K562 (cell line): ENCODE measurements around the gene DAD1. TPM values are rescaled to one million over a fixed set of nuclear protein-coding genes. Genes with fewer than 3 reads are reported as not detected.

ENCODE experiments used
- BRD4 ChIP-seq: fragments of 200-600 bp; sonication (generic); IDR thresholded peaks from 2 replicates; pipeline ENCODE4 v1.6.1; 2017; ENCODE audit warnings: inconsistent platforms
- CCAR2 ChIP-seq: fragments of 200-400 bp; formaldehyde crosslinking; IDR thresholded peaks from 2 replicates; pipeline ENCODE4 v1.6.1; 2017; ENCODE audit warnings: mild to moderate bottlenecking, low read depth, low read length
- CREM ChIP-seq: IDR thresholded peaks from 2 replicates; pipeline ENCODE4 v1.6.1; 2014; ENCODE audit warnings: antibody characterized with exemption, low read depth
- HCFC1 ChIP-seq: IDR thresholded peaks from 2 replicates; pipeline ENCODE4 v1.6.1; 2012; ENCODE audit warnings: low read depth, low read length, improper control_type of control experiment
- HES1 ChIP-seq: fragments of 450-650 bp; IDR thresholded peaks from 2 replicates; pipeline ENCODE4 v1.6.1; 2016; ENCODE audit warnings: low read depth, mild to moderate bottlenecking, moderate library complexity
- ID3 ChIP-seq, 2 experiments: fragments of 250-450 bp in 1 of 2; fragments of 450-650 bp in 1 of 2; sonication (Bioruptor Pico) in 1 of 2; IDR thresholded peaks; 2 replicates each; pipeline versions ENCODE4 v1.6.1 to v1.8.0; 2016 to 2021; ENCODE audit warnings: mild to moderate bottlenecking in 2 of 2, moderate library complexity in 2 of 2, missing compliant biosample characterization in 1 of 2, missing genetic modification characterization in 1 of 2
- MAZ ChIP-seq, 2 experiments: fragments of 450-650 bp in 1 of 2; sonication (generic) in 1 of 2; formaldehyde crosslinking; IDR thresholded peaks in 1 of 2; conservative IDR thresholded peaks in 1 of 2; 2 replicates each; pipeline versions ENCODE4 v1.4.0 to v1.5.0; 2020; ENCODE audit warnings: mild to moderate bottlenecking in 1 of 2, missing genetic modification reagents in 1 of 2
- NBN ChIP-seq: fragments of 450-650 bp; IDR thresholded peaks from 2 replicates; pipeline ENCODE4 v1.6.1; 2016; ENCODE audit warnings: low read depth, mild to moderate bottlenecking
- TRIM24 ChIP-seq, 2 experiments: fragments of 450-650 bp; IDR thresholded peaks; 2 replicates each; pipeline ENCODE4 v1.6.1; 2016
- XRCC5 ChIP-seq: fragments of 200-400 bp; formaldehyde crosslinking; IDR thresholded peaks from 2 replicates; pipeline ENCODE4 v1.6.1; 2017; ENCODE audit warnings: low read depth, mild to moderate bottlenecking, low read length
- ZEB2 ChIP-seq: fragments of 450-650 bp; IDR thresholded peaks from 2 replicates; pipeline ENCODE4 v1.6.1; 2016
- ZKSCAN8 ChIP-seq: fragments of 200-800 bp; sonication (Bioruptor generic); IDR thresholded peaks from 2 replicates; pipeline ENCODE4 v1.6.1; 2016; ENCODE audit warnings: missing genetic modification characterization, missing compliant biosample characterization
- ZNF133 ChIP-seq: fragments of 250-450 bp; sonication (Bioruptor Pico); IDR thresholded peaks from 2 replicates; pipeline ENCODE4 v1.4.0; 2020; ENCODE audit warnings: mild to moderate bottlenecking
- ZNF668 ChIP-seq: fragments of 250-450 bp; sonication (Bioruptor Pico); IDR thresholded peaks from 2 replicates; pipeline ENCODE4 v1.8.0; 2022; ENCODE audit warnings: mild to moderate bottlenecking, inconsistent platforms
- ZNF740 ChIP-seq, 3 experiments: fragments of 200-800 bp in 1 of 3; sonication (Bioruptor generic) in 1 of 3; sonication (generic) in 1 of 3; formaldehyde crosslinking in 1 of 3; IDR thresholded peaks; 2 replicates each; pipeline versions ENCODE4 v1.6.1 to v1.8.0; 2016 to 2022; ENCODE audit warnings: mild to moderate bottlenecking in 2 of 3, missing compliant biosample characterization in 2 of 3, missing genetic modification characterization in 2 of 3, missing genetic modification reagents in 1 of 3
- polyA plus RNA-seq, 8 experiments: library from polyadenylated mRNA; depleted of rRNA in 4 of 8; stranded (reverse) in 5 of 8; unstranded in 3 of 8; fragments of >200 nt; fragmentation: Nextera tagmentation in 2 of 8; fragmentation: Illumina TruSeq in 1 of 8; extraction: Ambion mirVana in 2 of 8; extraction: Trizol in 1 of 8; gene quantifications; 2 replicates each; pipeline versions ENCODE4 v1.2.1 to v1.2.3, GENCODE V29; 2011 to 2014; ENCODE audit warnings: inconsistent platforms in 1 of 8, missing spikeins in 1 of 8
- total RNA-seq, 7 experiments: library from RNA; depleted of rRNA in 6 of 7; stranded (reverse); fragments of >200 nt in 6 of 7; fragmentation: Illumina TruSeq in 2 of 7; extraction: Trizol in 2 of 7; gene quantifications; 2 replicates each; pipeline versions ENCODE4 v1.2.1 to v1.2.3, GENCODE V29; 2011 to 2021; ENCODE audit warnings: low replicate concordance in 1 of 7
- TF ChIP-seq, protein P1 (sequence below): fragments of 250-450 bp; sonication (Bioruptor Pico); IDR thresholded peaks from 2 replicates; pipeline ENCODE4 v1.4.0; 2020
- TF ChIP-seq, protein P2 (sequence below): IDR thresholded peaks from 2 replicates; pipeline ENCODE4 v1.6.1; 2011; ENCODE audit not compliant: insufficient read length; ENCODE audit errors: extremely low read depth
- TF ChIP-seq, protein P3 (sequence below), 2 experiments: fragments of 450-650 bp; IDR thresholded peaks; 2 replicates each; pipeline ENCODE4 v1.6.1; 2018; ENCODE audit warnings: mild to moderate bottlenecking in 2 of 2, low read depth in 1 of 2; ENCODE audit not compliant: partially characterized antibody in 2 of 2

The DAD1 gene
- total and polyA plus RNA-seq, 9 of the 15 experiments (the other 6 are each of a cell fraction or from before 2014, with no cell fraction given): 104 to 617 (median 222) TPM

GRCh38 chr14:22556021-22556989, 32.7 kb downstream of the DAD1 start (continued):
- TF ChIP-seq MAZ (CRISPR knock-in tag; conservative IDR thresholded peaks at IDR 0.05 in 1 of 2, IDR thresholded peaks at IDR 0.05 in 1 of 2): peak; percentile 14 to 80; a peak in 3 of 4 replicates
- no peak for TF ChIP-seq ZKSCAN8 (CRISPR knock-in tag)
- peak; percentile 25; the same call in 1 of the 2 replicates for TF ChIP-seq XRCC5
- TF ChIP-seq, protein P1, sequence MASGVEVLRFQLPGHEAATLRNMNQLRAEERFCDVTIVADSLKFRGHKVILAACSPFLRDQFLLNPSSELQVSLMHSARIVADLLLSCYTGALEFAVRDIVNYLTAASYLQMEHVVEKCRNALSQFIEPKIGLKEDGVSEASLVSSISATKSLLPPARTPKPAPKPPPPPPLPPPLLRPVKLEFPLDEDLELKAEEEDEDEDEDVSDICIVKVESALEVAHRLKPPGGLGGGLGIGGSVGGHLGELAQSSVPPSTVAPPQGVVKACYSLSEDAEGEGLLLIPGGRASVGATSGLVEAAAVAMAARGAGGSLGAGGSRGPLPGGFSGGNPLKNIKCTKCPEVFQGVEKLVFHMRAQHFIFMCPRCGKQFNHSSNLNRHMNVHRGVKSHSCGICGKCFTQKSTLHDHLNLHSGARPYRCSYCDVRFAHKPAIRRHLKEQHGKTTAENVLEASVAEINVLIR (CRISPR knock-in tag): peak; percentile 82
- no peak for TF ChIP-seq ZNF133 (CRISPR knock-in tag)
- TF ChIP-seq ZNF740 (CRISPR knock-in tag; IDR thresholded peaks at IDR 0.05): peak; percentile 46; the same call in 1 of the 2 replicates
- no peak for TF ChIP-seq ZNF740 (tag; IDR thresholded peaks at IDR 0.05)
- TF ChIP-seq ZNF668 (CRISPR knock-in tag): no peak
- no peak for TF ChIP-seq ID3 (CRISPR knock-in tag; IDR thresholded peaks at IDR 0.05)
- TF ChIP-seq ID3 (tag; IDR thresholded peaks at IDR 0.05): 0 out of 2 replicates have a peak, but pooled peaks have one; percentile 20
- TF ChIP-seq, protein P2, sequence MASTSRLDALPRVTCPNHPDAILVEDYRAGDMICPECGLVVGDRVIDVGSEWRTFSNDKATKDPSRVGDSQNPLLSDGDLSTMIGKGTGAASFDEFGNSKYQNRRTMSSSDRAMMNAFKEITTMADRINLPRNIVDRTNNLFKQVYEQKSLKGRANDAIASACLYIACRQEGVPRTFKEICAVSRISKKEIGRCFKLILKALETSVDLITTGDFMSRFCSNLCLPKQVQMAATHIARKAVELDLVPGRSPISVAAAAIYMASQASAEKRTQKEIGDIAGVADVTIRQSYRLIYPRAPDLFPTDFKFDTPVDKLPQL: no peak
- no peak for TF ChIP-seq TRIM24 (IDR thresholded peaks at IDR 0.05)
- TF ChIP-seq, protein P3, sequence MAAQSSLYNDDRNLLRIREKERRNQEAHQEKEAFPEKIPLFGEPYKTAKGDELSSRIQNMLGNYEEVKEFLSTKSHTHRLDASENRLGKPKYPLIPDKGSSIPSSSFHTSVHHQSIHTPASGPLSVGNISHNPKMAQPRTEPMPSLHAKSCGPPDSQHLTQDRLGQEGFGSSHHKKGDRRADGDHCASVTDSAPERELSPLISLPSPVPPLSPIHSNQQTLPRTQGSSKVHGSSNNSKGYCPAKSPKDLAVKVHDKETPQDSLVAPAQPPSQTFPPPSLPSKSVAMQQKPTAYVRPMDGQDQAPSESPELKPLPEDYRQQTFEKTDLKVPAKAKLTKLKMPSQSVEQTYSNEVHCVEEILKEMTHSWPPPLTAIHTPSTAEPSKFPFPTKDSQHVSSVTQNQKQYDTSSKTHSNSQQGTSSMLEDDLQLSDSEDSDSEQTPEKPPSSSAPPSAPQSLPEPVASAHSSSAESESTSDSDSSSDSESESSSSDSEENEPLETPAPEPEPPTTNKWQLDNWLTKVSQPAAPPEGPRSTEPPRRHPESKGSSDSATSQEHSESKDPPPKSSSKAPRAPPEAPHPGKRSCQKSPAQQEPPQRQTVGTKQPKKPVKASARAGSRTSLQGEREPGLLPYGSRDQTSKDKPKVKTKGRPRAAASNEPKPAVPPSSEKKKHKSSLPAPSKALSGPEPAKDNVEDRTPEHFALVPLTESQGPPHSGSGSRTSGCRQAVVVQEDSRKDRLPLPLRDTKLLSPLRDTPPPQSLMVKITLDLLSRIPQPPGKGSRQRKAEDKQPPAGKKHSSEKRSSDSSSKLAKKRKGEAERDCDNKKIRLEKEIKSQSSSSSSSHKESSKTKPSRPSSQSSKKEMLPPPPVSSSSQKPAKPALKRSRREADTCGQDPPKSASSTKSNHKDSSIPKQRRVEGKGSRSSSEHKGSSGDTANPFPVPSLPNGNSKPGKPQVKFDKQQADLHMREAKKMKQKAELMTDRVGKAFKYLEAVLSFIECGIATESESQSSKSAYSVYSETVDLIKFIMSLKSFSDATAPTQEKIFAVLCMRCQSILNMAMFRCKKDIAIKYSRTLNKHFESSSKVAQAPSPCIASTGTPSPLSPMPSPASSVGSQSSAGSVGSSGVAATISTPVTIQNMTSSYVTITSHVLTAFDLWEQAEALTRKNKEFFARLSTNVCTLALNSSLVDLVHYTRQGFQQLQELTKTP (IDR thresholded peaks at IDR 0.05; ENCODE audit: low read depth in 1 of 2, partially characterized antibody in 2 of 2): no peak
- peak; percentile 97 for TF ChIP-seq HES1
- TF ChIP-seq BRD4: no peak
- TF ChIP-seq NBN: no peak
- TF ChIP-seq HCFC1: no peak
- TF ChIP-seq CCAR2: no peak
- no peak for TF ChIP-seq ZEB2
- peak; percentile 90 for TF ChIP-seq CREM
